AG04449 (cell line): ENCODE data around the gene HPD.
A peak's percentile ranks its signal among the peaks of the same experiment; 100 is the strongest.
"Not testable (repeated sequence)": the region's sequence is repeated elsewhere in the genome, so short reads cannot be mapped to it uniquely, and the experiment has no call there.

Experiments
- CTCF ChIA-PET: fragments of 350-600 bp; formaldehyde crosslinking; extraction: SDS; loops from one replicate; lab custom pipeline; 2021; ENCODE audit warnings: antibody characterized with exemption; lab: Yijun Ruan, JAX
- POLR2A ChIA-PET: fragments of 400-600, 350-600 bp; formaldehyde crosslinking; extraction: SDS; loops from one replicate; lab custom pipeline; 2020; ENCODE audit warnings: antibody characterized with exemption, inconsistent platforms; lab: Yijun Ruan, JAX
- DNase-seq: peaks from one replicate; pipeline ENCODE4 v3.0.0-alpha.2; 2010; ENCODE audit warnings: low read depth, low spot score
- H3K4me3 ChIP-seq: 2 replicates; pipeline ENCODE4 v1.5.1; 2011; ENCODE audit warnings: low read depth, mild to moderate bottlenecking, control low read depth, low read length
- TF ChIP-seq, protein P1 (sequence below): IDR thresholded peaks from one replicate; pipeline ENCODE4 v1.5.1; 2011; ENCODE audit warnings: mild to moderate bottlenecking, moderate library complexity, low read length, control low read depth, inconsistent platforms; ENCODE audit not compliant: insufficient read depth; ENCODE audit errors: missing control alignments

Gene HPD

GRCh38 chr12:121893961-121894460, 35.4 kb upstream of the HPD start:
- no peak for DNase-seq
- H3K4me3 ChIP-seq, result no peak overlapping the region
- TF ChIP-seq, protein P1, sequence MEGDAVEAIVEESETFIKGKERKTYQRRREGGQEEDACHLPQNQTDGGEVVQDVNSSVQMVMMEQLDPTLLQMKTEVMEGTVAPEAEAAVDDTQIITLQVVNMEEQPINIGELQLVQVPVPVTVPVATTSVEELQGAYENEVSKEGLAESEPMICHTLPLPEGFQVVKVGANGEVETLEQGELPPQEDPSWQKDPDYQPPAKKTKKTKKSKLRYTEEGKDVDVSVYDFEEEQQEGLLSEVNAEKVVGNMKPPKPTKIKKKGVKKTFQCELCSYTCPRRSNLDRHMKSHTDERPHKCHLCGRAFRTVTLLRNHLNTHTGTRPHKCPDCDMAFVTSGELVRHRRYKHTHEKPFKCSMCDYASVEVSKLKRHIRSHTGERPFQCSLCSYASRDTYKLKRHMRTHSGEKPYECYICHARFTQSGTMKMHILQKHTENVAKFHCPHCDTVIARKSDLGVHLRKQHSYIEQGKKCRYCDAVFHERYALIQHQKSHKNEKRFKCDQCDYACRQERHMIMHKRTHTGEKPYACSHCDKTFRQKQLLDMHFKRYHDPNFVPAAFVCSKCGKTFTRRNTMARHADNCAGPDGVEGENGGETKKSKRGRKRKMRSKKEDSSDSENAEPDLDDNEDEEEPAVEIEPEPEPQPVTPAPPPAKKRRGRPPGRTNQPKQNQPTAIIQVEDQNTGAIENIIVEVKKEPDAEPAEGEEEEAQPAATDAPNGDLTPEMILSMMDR, result no peak
- ChIA-PET POLR2A (interaction anchor here (0.6 to 0.9 kb wide), 4 partner anchors 34 to 100 kb away, joined by 3 to 4 read pairs (median 3); no protein-coding TSS in a partner anchor), CTCF (interaction anchor here (0.8 to 11.5 kb wide), 9 partner anchors 8 to 187 kb away, joined by 3 to 230 read pairs (median 5); partner anchors contain the start of gene RHOF)

DNA sequence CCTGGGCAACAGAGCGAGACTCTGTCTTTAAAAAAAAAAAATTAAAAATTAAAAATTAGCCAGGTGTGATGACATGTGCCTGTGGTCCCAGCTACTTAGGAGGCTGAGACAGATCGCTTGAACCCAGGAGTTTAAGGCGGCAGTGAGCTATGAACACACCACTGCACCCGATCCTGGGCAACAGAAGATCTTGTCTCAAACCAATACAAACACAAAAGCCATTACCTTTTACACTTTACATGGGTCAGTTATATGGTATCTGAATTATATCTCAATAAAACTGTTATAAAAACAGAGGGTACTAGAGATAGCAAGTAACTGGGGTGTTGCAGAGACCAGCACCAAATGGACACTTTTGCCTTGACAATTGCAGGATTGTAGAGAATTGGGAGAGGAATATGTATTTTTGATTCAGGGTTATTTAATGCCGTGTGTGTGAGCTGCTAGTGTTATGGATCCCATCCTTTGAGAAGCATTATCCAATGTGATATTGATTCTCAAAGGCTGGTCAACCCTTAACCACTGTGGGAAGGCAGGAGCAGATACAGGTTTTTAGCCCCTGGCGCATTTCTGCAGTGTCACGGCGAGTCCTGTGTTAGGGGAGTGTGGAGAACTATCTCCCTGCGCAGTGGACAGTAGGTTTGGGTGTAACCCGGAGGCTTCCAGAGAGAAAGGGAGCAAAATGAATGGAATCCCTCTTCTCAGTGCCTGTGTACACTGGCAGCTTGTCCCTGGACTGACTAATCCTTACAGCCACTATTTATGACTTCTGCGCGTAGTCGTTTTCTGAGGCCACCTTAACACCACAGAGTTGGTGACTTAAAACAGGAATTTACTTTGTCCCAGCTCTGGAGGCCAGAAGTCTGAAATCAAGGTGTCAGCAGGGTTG, 34.3 kb upstream of the HPD start:
- POLR2A ChIA-PET, result interaction anchor here (0.8 kb wide), 2 partner anchors 35 to 98 kb away, joined by 3 read pairs; no protein-coding TSS in a partner anchor
- CTCF ChIA-PET, result interaction anchor here (0.7 to 11.5 kb wide), 11 partner anchors 10 to 189 kb away, joined by 3 to 230 read pairs (median 5); partner anchors contain the start of gene RHOF
- TF ChIP-seq, protein P1, result no peak
- no peak overlapping the region for H3K4me3 ChIP-seq
- no peak for DNase-seq

- ChIA-PET CTCF (interaction anchor here (0.6 to 11.5 kb wide), 21 partner anchors 8 to 186 kb away, joined by 3 to 230 read pairs (median 4); partner anchors contain the start of genes CFAP251 and RHOF), POLR2A (interaction anchor here (0.5 to 2.7 kb wide), 3 partner anchors 87 to 171 kb away, joined by 3 to 12 read pairs (median 8); no protein-coding TSS in a partner anchor)
- DNase-seq, result not testable (repeated sequence)
- peak overlapping the region; percentile 99 for H3K4me3 ChIP-seq
Measured at GRCh38 chr12:121889661-121890060, 31.0 kb upstream of the HPD start.

GRCh38 chr12:121889274-121889624, 30.6 kb upstream of the HPD start:
- ChIA-PET CTCF (interaction anchor here (0.6 to 11.5 kb wide), 25 partner anchors 9 to 190 kb away, joined by 3 to 230 read pairs (median 4); partner anchors contain the start of genes CFAP251 and RHOF), POLR2A (interaction anchor here (0.5 to 2.7 kb wide), 5 partner anchors 50 to 171 kb away, joined by 3 to 12 read pairs (median 8); partner anchors contain the start of gene RHOF)
- DNase-seq, result no peak
- TF ChIP-seq, protein P1, result no peak
- H3K4me3 ChIP-seq, result peak overlapping the region; percentile 99

DNA sequence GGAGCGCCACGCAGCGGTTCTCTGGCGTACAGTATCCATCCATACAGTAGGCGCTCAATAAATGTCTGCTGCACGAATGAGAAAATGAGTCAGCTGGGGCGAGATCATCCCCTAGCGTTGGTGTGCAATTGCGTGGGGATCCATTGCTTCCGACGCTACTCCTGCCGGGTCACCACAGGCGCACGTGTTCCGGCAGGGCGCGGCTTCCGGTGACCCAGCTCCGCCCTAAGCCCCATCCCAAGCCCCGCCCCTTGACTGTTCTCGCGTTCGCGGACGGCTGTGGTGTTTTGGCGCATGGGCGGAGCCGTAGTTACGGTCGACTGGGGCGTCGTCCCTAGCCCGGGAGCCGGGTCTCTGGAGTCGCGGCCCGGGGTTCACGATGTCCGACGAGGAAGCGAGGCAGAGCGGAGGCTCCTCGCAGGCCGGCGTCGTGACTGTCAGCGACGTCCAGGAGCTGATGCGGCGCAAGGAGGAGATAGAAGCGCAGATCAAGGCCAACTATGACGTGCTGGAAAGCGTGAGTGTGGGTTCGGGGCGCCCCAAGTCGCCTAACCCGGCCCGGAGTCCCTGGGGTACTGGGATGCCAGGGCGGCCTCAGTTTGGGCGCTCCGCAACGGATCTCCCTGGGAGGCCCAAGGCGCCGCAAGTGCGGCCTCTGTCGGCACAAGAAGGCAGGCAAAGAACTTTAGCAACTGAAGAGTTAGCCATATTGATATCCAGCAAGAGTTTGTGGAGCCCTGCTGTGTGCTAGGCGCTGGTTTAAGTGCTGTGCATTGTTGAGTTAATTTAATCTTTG, 30.0 kb upstream of the HPD start, which contains the start of gene PSMD9:
Gene PSMD9 (plus strand): TSS at position 313 of the 796 bp plus-strand sequence. CDS start 67 bp downstream, at position 380.
- CTCF ChIA-PET, result interaction anchor here (0.6 to 11.5 kb wide), 35 partner anchors 9 to 198 kb away, joined by 3 to 230 read pairs (median 4); partner anchors contain the start of genes CFAP251 and RHOF
- peak; percentile 79 for DNase-seq
- TF ChIP-seq, protein P1, result peak; percentile 80
- H3K4me3 ChIP-seq, result peak within 1 kb of the TSS; percentile 99
- POLR2A ChIA-PET, result interaction anchor here (0.6 to 2.7 kb wide), 11 partner anchors 16 to 202 kb away, joined by 3 to 12 read pairs (median 4); partner anchors contain the start of gene RHOF
